ENCODE measurements around the gene IL1B. TPM values are rescaled to one million over a fixed set of nuclear protein-coding genes. Genes with fewer than 3 reads are reported as not detected.

IL1B gene
- polyA plus RNA-seq, 1 of the 3 experiments (the other 2 are of a cell fraction), result 0.25 TPM

DNA sequence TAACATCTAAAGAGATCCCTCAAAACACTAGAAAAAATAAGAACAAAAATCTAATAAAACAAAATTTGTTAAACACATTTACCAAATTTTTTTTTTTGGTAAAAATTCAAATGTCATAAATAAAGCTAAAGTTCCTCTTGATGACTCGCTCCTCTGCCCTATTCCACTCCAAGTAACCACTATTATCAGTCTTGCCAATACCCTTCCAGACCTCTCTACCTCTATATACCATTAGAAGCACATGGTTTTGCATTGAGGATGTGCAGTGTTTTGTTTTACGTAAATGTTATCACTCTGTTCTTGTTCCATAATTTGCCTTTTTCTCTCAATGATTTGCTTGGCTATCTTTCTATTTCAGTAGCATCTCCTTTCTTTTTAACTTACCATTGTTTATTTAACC, 10.9 kb downstream of the IL1B start:
- no peak overlapping the region for H2AFZ ChIP-seq (ENCODE audit: low read depth)
- no peaks in the 10 kb centered on the region for H4K20me1 ChIP-seq (ENCODE audit: insufficient read depth)
- POLR2A ChIA-PET, result no interaction called here
- H3K9me2 ChIP-seq, result no peaks in the 10 kb centered on the region
- no peaks in the 10 kb centered on the region for H3K27me3 ChIP-seq (ENCODE audit: insufficient read depth)
- TF ChIP-seq FOXM1 (IDR thresholded peaks at IDR 0.05; ENCODE audit: low read depth) (no peak), YY1 (IDR thresholded peaks at IDR 0.05; ENCODE audit: low read depth) (no peak), FOXJ3 (CRISPR knock-in tag; IDR thresholded peaks at IDR 0.05) (no peak), RCOR1 (IDR thresholded peaks at IDR 0.05; ENCODE audit: low read length) (no peak), POLR2AphosphoS5 (IDR thresholded peaks at IDR 0.05; ENCODE audit: low read depth, low read length) (no peak), TAF1 (IDR thresholded peaks at IDR 0.05; ENCODE audit: borderline replicate concordance, low read depth, low read length) (no peak), MXI1 (IDR thresholded peaks at IDR 0.05; ENCODE audit: low read depth, low read length) (no peak), SMC3 (IDR thresholded peaks at IDR 0.05; ENCODE audit: low read depth, low read length) (no peak), CHD2 (IDR thresholded peaks at IDR 0.05; ENCODE audit: low read length, partially characterized antibody) (no peak)
- TF ChIP-seq, protein P1, sequence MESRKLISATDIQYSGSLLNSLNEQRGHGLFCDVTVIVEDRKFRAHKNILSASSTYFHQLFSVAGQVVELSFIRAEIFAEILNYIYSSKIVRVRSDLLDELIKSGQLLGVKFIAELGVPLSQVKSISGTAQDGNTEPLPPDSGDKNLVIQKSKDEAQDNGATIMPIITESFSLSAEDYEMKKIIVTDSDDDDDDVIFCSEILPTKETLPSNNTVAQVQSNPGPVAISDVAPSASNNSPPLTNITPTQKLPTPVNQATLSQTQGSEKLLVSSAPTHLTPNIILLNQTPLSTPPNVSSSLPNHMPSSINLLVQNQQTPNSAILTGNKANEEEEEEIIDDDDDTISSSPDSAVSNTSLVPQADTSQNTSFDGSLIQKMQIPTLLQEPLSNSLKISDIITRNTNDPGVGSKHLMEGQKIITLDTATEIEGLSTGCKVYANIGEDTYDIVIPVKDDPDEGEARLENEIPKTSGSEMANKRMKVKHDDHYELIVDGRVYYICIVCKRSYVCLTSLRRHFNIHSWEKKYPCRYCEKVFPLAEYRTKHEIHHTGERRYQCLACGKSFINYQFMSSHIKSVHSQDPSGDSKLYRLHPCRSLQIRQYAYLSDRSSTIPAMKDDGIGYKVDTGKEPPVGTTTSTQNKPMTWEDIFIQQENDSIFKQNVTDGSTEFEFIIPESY (IDR thresholded peaks at IDR 0.05; ENCODE audit: borderline replicate concordance, low read depth), result no peak
- CTCF ChIA-PET, result interaction anchor here (1.5 kb wide), 1 partner anchor 116 kb away, joined by 3 read pairs; no protein-coding TSS in a partner anchor
- H3K27ac ChIP-seq (ENCODE audit: low read depth in 2 of 2, low read length in 1 of 2), result no peak overlapping the region
- 45% methylated on average over 2 of the region's 2 CpGs for WGBS (ENCODE audit: low lambda C conversion rate)
- no peak overlapping the region for H3K4me2 ChIP-seq
- no peaks in the 10 kb centered on the region for H3F3A ChIP-seq (replicated peaks; ENCODE audit: insufficient read depth)
- H3K9ac ChIP-seq, result no peak overlapping the region
- H3K36me3 ChIP-seq (replicated peaks in 1 of 2; ENCODE audit: control insufficient read depth in 1 of 2, insufficient read depth in 2 of 2, low read length in 1 of 2), result no peaks in the 10 kb centered on the region
- H3K79me2 ChIP-seq (ENCODE audit: insufficient read depth), result no peaks in the 10 kb centered on the region
- no peak for DNase-seq
- no peaks in the 10 kb centered on the region for H3K9me3 ChIP-seq
- H3K4me1 ChIP-seq (ENCODE audit: control insufficient read depth in 1 of 2, insufficient read depth in 2 of 2, low read depth in 1 of 2, low read length in 1 of 2), result no peaks in the 10 kb centered on the region; a peak in 1 of 4 replicates
- H3K4me3 ChIP-seq (ENCODE audit: low read depth in 2 of 2, low read length in 1 of 2), result no peak overlapping the region

- Histone ChIP-seq H3K4me3 (ENCODE audit: low read depth in 2 of 2, low read length in 1 of 2) (no peak overlapping the region), H3K9me2 (no peaks in the 10 kb centered on the region), H3K27me3 (ENCODE audit: insufficient read depth) (no peaks in the 10 kb centered on the region), H4K20me1 (ENCODE audit: insufficient read depth) (no peaks in the 10 kb centered on the region), H3K4me1 (ENCODE audit: control insufficient read depth in 1 of 2, insufficient read depth in 2 of 2, low read depth in 1 of 2, low read length in 1 of 2) (no peaks in the 10 kb centered on the region; a peak in 1 of 4 replicates), H3F3A (replicated peaks; ENCODE audit: insufficient read depth) (no peaks in the 10 kb centered on the region), H3K36me3 (replicated peaks in 1 of 2; ENCODE audit: control insufficient read depth in 1 of 2, insufficient read depth in 2 of 2, low read length in 1 of 2) (no peaks in the 10 kb centered on the region), H2AFZ (ENCODE audit: low read depth) (no peak overlapping the region), H3K27ac (ENCODE audit: low read depth in 2 of 2, low read length in 1 of 2) (no peak overlapping the region), H3K79me2 (ENCODE audit: insufficient read depth) (no peaks in the 10 kb centered on the region), H3K9me3 (no peaks in the 10 kb centered on the region), H3K4me2 (no peak overlapping the region), H3K9ac (no peak overlapping the region)
- no peak for TF ChIP-seq REST (IDR thresholded peaks at IDR 0.05; ENCODE audit: low read depth, low read length)
- TF ChIP-seq RFX5 (IDR thresholded peaks at IDR 0.05; ENCODE audit: low read length), result no peak
- TF ChIP-seq MEF2A (IDR thresholded peaks at IDR 0.05; ENCODE audit: borderline replicate concordance, low read depth), result no peak
- no peak for TF ChIP-seq FOXJ3 (CRISPR knock-in tag; IDR thresholded peaks at IDR 0.05)
- TF ChIP-seq SIN3A (IDR thresholded peaks at IDR 0.05; ENCODE audit: borderline replicate concordance, low read depth, low read length), result no peak
- no peak for TF ChIP-seq GATA2 (CRISPR knock-in tag; IDR thresholded peaks at IDR 0.05)
- TF ChIP-seq ELF1 (IDR thresholded peaks at IDR 0.05), result no peak
- TF ChIP-seq EZH2phosphoT487 (IDR thresholded peaks at IDR 0.05; ENCODE audit: borderline replicate concordance, low read depth), result no peak
- TF ChIP-seq, protein P2, sequence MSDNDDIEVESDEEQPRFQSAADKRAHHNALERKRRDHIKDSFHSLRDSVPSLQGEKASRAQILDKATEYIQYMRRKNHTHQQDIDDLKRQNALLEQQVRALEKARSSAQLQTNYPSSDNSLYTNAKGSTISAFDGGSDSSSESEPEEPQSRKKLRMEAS (IDR thresholded peaks at IDR 0.05; ENCODE audit: low read depth), result no peak
- TF ChIP-seq, protein P3, sequence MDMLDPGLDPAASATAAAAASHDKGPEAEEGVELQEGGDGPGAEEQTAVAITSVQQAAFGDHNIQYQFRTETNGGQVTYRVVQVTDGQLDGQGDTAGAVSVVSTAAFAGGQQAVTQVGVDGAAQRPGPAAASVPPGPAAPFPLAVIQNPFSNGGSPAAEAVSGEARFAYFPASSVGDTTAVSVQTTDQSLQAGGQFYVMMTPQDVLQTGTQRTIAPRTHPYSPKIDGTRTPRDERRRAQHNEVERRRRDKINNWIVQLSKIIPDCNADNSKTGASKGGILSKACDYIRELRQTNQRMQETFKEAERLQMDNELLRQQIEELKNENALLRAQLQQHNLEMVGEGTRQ (IDR thresholded peaks at IDR 0.05; ENCODE audit: borderline replicate concordance, low read depth, low read length), result no peak
- TF ChIP-seq GABPA (IDR thresholded peaks at IDR 0.05; ENCODE audit: low read depth), result no peak
- TF ChIP-seq, protein P4, sequence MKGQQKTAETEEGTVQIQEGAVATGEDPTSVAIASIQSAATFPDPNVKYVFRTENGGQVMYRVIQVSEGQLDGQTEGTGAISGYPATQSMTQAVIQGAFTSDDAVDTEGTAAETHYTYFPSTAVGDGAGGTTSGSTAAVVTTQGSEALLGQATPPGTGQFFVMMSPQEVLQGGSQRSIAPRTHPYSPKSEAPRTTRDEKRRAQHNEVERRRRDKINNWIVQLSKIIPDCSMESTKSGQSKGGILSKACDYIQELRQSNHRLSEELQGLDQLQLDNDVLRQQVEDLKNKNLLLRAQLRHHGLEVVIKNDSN (IDR thresholded peaks at IDR 0.05; ENCODE audit: borderline replicate concordance, low read depth), result no peak
- DNase-seq, result no peak
- ChIA-PET POLR2A (no interaction called here), CTCF (no interaction called here)
Measured at GRCh38 chr2:112824694-112825085, 11.9 kb downstream of the IL1B start.
